NCI-H2107 (cell line): ENCODE results near the gene ACSF2.
"Not testable (repeated sequence)": the region's sequence is repeated elsewhere in the genome, so short reads cannot be mapped to it uniquely, and the experiment has no call there.

Source experiments
- DNase-seq: peaks from one replicate; lab custom pipeline; 2025; lab: John Stamatoyannopoulos, UW

ACSF2 gene

GRCh38 chr17:50464736-50465135 is 38.7 kb downstream of the ACSF2 start:
- no peak for DNase-seq

- DNase-seq = no peak
These were observed 39.2 kb downstream of the ACSF2 start for GRCh38 chr17:50465171-50465570.

DNA sequence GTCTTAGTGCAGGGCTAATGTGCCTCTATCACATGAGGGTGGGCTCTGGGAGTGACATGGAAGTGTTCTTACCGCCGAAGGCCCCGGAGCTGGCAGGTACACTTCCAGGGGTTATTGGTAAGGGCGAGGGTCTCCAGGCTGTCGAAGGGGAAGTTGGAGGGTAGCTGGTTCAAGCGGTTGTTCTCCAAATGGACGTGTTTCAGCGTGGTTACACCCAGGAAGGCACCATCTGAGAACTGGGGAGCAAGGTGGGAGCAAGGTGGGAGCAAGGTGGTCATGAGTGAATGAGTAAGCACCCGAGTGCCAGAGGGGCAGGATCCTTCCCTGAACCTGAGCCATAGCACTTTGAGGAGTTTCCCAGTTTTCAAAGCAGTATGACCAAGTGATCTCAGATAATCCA is 39.6 kb downstream of the ACSF2 start:
- no peak for DNase-seq

DNA sequence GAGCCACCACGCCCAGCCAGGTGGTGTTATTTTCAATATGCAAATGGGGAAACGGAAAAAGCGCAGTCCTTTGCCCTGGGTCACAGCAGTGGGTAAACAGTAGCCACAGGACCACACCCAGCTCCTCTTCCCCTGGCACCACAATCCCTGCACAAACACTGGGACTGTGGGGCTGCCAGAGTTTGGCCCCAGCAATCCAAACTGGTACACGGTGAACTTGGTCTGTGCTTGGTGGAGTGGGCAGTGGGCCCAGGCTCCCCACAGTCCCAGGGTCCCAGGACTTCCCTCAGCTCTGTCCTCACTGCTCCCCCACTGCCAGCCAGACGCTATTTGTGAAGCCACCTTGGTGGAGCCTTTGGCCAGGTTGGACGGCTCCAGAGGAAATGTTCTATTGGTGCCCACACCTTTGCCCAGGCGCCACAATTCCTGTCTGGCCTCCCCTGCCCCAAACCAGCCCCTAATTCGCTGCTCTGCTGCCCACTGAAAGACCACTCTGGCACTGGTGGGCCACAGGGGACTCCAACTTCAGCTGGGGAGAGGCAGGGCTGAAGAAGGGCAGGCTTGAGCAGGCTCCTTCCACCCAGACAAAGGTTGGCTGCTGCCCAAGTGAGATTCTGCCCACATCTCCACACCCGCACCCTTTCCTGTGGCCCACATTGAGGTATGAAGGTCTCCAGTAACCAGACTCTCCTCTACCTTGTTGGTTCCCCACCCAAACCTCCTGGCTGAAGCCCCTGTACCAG is 40.5 kb downstream of the ACSF2 start:
- no peak for DNase-seq

GRCh38 chr17:50467114-50467854 is 41.3 kb downstream of the ACSF2 start:
- DNase-seq = no peak

DNA sequence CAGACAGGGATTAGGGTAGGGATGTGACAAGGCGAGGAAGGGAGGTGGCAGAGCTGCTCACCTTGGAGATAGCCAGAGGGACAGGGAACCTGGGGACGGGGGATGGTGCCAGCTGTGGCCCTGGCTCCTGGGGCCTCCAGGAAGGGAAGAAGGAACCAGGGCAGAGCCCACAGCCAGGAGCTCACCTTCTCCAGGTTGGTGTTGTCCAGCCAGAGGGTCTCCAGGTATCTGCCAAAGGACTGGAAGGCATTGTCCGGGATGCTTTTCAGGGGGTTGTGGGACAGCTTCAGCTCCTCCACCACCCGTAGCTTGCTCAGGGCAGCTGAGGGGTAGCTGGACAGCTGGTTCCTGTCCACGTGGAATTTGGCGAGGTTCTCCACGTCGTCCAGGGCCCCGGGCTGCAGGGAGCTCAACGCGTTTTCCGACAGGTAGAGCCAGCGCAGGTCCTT is 41.9 kb downstream of the ACSF2 start:
- DNase-seq = no peak

DNA sequence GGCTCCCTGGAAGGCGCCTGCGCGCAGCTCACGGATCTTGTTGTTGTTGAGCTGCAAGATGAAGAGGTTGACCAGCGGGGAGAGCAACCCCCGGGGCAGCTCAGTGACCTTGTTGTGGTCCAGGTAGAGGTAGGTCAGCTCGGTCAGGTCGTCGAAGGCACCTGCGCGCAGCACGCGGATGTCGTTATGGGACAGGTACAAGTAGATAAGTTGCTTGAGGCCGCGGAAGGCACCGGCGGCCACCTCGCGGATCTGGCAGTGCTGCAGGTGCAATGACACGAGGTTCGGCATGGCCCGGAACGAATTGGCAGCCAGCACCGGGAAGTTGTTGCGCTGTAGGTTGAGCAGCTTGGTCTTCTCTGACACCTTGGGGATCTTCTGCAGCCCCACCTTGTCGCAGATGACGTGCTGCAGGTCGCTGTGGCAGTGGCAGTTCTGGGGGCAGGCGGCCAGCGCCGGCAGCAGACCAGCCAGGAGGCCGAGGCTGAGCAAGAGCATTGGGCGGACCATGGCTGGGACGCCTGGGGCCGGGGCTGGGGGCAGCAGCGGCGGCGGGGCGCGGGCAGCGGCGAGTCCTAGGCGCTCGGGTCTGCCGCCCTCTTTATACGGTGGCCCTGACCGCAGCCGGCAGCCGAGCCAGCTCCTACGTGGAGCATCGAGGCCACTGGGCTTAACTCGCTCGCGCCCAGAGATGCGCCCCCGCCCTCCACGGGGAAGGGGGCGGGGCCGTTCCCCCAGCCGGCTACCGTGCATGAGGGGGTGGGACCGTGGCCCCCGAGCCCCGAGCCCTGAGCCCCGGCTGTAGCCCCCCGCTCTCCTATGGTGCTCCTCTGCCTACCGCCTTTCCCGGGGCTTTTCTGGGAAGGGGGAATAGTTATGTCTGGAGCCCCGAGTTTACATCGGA is 42.5 kb downstream of the ACSF2 start, which contains the start of gene CHAD:
TSS of gene CHAD (minus strand) at position 577 of the 904 bp plus-strand sequence. CDS start at position 510, 67 bp downstream.
- DNase-seq = no peak

DNA sequence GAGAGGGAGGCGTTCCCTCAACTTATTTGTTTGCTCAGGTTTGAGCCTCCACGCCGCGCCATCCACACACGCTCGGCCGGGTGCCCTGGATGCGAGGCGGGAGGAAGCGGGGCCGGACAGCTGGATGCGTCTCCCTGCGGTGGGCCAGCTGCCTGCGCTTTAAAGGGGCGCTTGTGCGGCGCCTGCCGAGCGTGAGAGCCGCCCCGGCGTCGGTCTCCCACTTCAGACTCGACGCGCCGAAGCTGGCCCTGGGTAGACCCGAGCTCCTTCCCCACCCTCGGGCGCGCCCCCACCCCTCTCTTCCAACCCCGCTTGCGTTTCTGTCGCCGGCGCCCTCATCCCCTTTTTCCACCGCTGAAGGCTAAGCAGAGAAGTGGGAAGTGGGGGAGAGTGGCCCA is 43.2 kb downstream of the ACSF2 start:
- DNase-seq = no peak

DNA sequence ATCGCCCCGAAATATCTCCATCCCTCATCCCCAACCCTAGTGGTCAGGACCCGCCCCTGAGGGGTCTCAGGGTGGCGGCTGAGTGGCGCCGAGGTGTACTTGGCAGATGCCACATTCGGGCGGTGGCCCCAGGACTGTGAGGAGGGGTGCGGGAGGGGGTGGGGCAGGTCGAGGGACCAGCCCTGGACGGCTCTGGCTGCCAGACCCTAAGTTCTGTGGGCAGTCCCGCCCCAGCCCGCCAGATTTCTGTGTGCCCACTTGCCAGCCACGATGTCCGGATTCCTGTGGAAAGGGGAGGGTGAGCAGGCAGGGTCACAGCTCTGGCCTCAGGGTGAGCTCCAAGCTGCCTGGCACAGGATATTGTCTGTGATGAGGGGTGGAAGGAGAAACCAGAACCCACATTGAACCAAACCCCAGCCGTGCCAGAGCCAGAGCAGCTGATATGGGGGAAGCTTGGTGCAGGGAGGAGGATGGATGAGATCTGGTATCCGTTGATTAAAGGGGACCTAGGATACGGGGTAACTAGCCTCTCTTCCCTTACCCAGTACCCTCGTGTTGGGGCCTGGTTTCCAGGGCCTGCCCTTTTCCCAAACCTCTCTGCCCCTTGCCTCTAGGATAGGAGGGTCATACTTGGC is 43.8 kb downstream of the ACSF2 start:
- no peak for DNase-seq

DNA sequence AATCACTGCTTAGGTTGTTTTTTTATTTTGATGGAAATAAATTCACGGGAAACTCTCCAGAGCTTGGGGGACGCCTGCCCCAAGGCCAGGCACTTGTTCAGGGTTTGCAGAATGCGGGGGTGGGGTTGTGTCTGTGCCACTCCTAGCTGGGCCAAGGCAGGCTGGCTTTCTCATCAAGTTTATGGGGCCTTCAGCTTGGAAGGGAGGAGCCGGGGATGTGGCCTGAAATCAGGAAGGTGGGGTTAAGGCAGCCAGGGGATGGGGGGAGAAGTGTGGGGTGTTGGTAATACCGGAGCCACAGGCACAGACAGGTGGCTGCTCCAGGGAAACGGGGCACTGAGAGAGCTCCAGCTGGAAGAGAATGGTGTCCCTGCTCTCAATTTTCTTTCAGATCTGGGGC is 44.4 kb downstream of the ACSF2 start:
- DNase-seq = no peak

DNA sequence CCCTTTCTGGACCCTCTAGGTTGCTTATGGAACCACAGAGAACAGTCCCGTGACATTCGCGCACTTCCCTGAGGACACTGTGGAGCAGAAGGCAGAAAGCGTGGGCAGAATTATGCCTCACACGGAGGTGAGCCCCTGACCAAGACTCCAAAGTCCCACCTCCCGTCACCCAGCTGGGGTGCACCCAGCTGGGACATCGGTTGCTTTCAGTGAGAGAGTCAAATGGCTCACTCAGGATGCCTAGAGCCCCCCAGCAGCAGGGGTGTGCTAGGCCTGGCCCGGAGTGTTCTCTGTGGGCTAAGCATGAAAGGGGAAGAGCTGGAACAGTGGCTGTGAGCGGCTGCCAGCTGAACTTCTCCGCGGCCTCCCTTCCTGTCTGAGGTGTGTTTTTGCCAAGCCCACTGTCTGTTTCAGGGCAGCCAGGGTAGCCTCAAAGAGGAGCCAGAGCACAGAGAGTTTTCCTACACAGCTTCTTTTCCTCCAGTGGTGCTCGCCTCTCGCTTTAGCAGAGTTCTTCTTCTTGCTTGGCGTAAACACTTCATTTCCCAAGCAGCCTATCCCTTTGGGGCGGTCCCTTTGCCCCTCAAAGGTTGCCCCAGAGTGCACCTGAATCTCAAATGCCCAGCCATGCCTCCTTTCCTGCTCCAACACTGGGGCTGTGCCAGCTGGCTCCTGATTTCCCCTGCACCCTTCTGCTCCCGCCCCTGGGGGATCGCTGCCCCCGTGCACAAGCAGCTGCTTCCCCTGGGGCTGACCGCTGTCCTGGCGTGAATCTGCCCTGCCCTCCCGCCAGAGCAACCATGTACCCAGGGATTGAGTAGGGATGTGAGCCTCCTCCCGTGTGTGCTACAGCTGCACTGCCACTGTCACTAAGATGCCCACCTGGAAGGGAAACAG is 45.2 kb downstream of the ACSF2 start:
- DNase-seq = no peak

- no peak for DNase-seq
These were observed 46.3 kb downstream of the ACSF2 start for GRCh38 chr17:50472286-50472685.

GRCh38 chr17:50472761-50473161 is 46.7 kb downstream of the ACSF2 start:
- DNase-seq = not testable (repeated sequence)

GRCh38 chr17:50473901-50474300 is 47.9 kb downstream of the ACSF2 start:
- no peak for DNase-seq

DNA sequence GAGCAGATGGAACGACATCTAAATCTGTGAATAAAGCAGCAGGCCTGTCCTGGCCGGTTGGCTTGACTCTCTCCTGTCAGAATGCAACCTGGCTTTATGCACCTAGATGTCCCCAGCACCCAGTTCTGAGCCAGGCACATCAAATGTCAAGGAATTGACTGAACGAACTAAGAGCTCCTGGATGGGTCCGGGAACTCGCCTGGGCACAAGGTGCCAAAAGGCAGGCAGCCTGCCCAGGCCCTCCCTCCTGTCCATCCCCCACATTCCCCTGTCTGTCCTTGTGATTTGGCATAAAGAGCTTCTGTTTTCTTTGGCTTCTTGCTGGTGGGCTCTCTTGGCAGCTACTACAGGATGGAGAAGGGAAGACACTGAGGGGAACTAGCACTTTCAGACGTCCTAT is 48.5 kb downstream of the ACSF2 start:
- no peak for DNase-seq

GRCh38 chr17:50475362-50475761 is 49.3 kb downstream of the ACSF2 start:
- no peak for DNase-seq

GRCh38 chr17:50475775-50476544 is 49.9 kb downstream of the ACSF2 start:
- not testable (repeated sequence) for DNase-seq

DNA sequence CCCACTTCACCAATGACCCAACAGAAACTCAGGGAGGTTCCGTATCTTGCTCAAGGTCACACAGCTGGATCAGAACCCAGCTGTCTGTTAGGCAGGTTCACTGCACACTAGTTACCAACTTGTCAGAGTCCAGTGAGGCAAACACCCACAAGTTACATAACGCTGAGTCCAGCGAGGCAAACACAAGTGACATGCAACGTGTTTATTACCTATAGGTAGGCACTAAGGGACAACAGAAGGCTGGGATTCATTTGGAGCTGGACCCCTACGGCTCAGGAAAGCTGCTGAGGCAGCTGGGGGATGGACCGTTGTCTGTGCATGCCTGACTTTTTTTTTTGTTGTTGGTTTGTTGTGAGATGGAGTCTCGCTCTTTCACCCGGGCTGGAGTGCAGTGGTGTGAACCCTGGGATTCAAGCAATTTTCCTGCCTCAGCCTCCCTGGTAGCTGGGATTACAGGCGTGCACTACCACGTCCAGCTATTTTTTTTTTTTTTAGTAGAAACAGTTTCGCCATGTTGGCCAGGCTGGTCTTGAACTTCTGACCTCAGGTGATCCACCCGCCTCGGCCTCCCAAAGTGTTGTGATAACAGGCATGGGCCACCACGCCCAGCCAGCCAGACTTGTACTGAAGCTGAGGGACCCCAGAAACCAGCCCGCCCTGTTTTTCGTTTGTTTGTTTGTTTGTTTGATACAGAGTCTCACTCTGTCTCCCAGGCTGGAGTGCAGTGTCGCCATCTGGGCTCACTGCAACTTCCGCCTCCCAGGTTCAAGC is 50.7 kb downstream of the ACSF2 start:
- no peak for DNase-seq

DNA sequence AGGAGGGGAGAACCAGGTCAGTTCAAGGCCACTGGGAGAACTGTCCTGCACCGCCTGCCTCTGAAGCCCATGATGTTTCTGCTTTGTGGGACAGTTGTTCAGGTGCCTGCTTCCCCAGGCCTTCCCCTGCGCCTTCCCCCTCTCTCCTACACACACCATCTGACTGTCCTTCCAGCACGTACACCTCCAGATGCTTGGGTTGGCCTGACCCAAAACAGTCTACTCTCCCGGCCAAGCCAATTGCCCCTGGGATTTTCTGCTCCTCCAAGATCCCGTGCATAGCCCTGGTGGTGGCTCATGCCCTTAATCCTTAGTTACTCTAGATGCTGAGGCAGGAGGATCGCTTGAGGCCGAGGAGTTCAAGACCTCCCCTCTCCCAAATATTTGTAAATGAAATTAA is 52.0 kb downstream of the ACSF2 start:
- no peak for DNase-seq
